NT2/D1 (cell line): ENCODE measurements around the gene RPL32.
A peak's percentile ranks its signal among the peaks of the same experiment; 100 is the strongest.
"Not testable (repeated sequence)": the region's sequence is repeated elsewhere in the genome, so short reads cannot be mapped to it uniquely, and the experiment has no call there.

Source experiments
- DNase-seq: peaks from one replicate; pipeline ENCODE4 v3.0.0-alpha.2; 2011; ENCODE audit warnings: low read depth, low spot score
- H3K27me3 ChIP-seq: 2 replicates; pipeline ENCODE4 v1.6.0; 2011; ENCODE audit warnings: mild to moderate bottlenecking; ENCODE audit not compliant: insufficient read length, insufficient read depth
- H3K36me3 ChIP-seq: 2 replicates; pipeline ENCODE4 v1.6.1; 2011; ENCODE audit warnings: mild to moderate bottlenecking, low read length, mixed read lengths; ENCODE audit not compliant: insufficient read depth, insufficient read length
- H3K4me1 ChIP-seq: 2 replicates; pipeline ENCODE4 v1.5.1; 2011; ENCODE audit not compliant: insufficient read depth, insufficient read length
- H3K4me3 ChIP-seq: 2 replicates; pipeline ENCODE4 v1.5.1; 2011; ENCODE audit warnings: low read depth; ENCODE audit not compliant: insufficient read length
- H3K9ac ChIP-seq: 2 replicates; pipeline ENCODE4 v1.6.0; 2011; ENCODE audit warnings: low read depth; ENCODE audit not compliant: insufficient read length
- H3K9me3 ChIP-seq: 2 replicates; pipeline ENCODE4 v1.5.1; 2011; ENCODE audit warnings: mild to moderate bottlenecking, low read length; ENCODE audit not compliant: insufficient read depth
- SUZ12 ChIP-seq: IDR thresholded peaks from 2 replicates; pipeline ENCODE4 v1.6.1; 2011; ENCODE audit not compliant: insufficient read length, insufficient read depth; ENCODE audit errors: extremely low read depth
- YY1 ChIP-seq: IDR thresholded peaks from 2 replicates; pipeline ENCODE4 v1.6.1; 2011; ENCODE audit not compliant: insufficient read length, insufficient read depth
- ZNF274 ChIP-seq: IDR thresholded peaks from 2 replicates; pipeline ENCODE4 v1.6.1; 2011; ENCODE audit warnings: mild to moderate bottlenecking, low read depth, low read length

Gene RPL32

GRCh38 chr3:12845811-12846210 is 4.4 kb upstream of the RPL32 start:
- no peak overlapping the region for H3K4me3 ChIP-seq

GRCh38 chr3:12842469-12842868 is 1.1 kb upstream of the RPL32 start:
- H3K4me3 ChIP-seq, result no peak overlapping the region
- no peak for TF ChIP-seq SUZ12
- no peak for TF ChIP-seq ZNF274
- TF ChIP-seq YY1, result no peak
- no peak overlapping the region for H3K9ac ChIP-seq
- H3K36me3 ChIP-seq, result peaks cover 38% of the 10 kb centered on the region
- no peak for DNase-seq
- H3K9me3 ChIP-seq, result peaks cover 17% of the 10 kb centered on the region
- H3K4me1 ChIP-seq, result peaks cover 5% of the 10 kb centered on the region
- H3K27me3 ChIP-seq, result no peaks in the 10 kb centered on the region

More at GRCh38 chr3:12845811-12846210, 4.4 kb upstream of the RPL32 start:
- Histone ChIP-seq H3K36me3 (peaks cover 4% of the 10 kb centered on the region), H3K27me3 (no peaks in the 10 kb centered on the region), H3K9me3 (peaks cover 30% of the 10 kb centered on the region), H3K4me1 (peaks cover 5% of the 10 kb centered on the region), H3K9ac (no peak overlapping the region)
- no peak for DNase-seq
- TF ChIP-seq SUZ12 (no peak), YY1 (no peak), ZNF274 (no peak)

- Histone ChIP-seq H3K36me3 (peaks cover 43% of the 10 kb centered on the region), H3K9ac (no peak overlapping the region), H3K9me3 (peaks cover 12% of the 10 kb centered on the region), H3K27me3 (no peaks in the 10 kb centered on the region), H3K4me3 (no peak overlapping the region), H3K4me1 (peaks cover 5% of the 10 kb centered on the region)
- TF ChIP-seq SUZ12 (no peak), ZNF274 (no peak), YY1 (no peak)
- no peak for DNase-seq
Measured at GRCh38 chr3:12841970-12842328, 584 bp upstream of the RPL32 start.

DNA sequence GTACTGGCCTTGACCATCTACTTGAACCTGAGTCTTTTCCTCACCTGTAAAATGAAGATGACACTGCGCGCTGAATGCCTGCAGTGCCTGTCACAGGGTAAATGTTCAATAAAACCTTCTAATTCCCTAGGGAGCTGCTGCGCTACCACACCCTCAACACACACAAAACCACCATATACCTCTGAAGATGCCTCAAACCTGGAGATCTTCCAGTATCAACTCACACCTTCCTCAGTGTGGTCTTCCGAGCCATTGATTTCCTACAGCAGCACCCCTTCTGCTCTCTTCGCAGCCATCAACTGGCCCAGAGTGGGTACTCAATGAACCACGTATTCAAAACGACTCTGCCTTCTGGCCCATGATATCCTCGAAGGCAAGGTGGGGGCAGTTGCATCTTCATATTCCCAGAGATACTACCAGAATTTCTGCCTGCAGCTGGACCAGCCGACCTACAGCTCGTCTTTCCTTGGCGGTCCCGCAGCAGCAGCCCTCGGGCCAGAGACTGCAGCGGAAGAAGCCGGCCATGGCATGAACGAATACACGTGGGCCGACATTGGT is 695 bp downstream of the RPL32 start:
- H3K27me3 ChIP-seq, result no peaks in the 10 kb centered on the region
- no peak for DNase-seq
- peaks cover 55% of the 10 kb centered on the region for H3K36me3 ChIP-seq
- no peak for TF ChIP-seq ZNF274
- no peak for TF ChIP-seq SUZ12
- TF ChIP-seq YY1, result no peak
- peak overlapping the region; percentile 96 for H3K4me3 ChIP-seq
- peak overlapping the region; percentile 97 for H3K9ac ChIP-seq
- H3K9me3 ChIP-seq, result no peaks in the 10 kb centered on the region
- no peaks in the 10 kb centered on the region for H3K4me1 ChIP-seq

GRCh38 chr3:12840148-12840547 is 1.2 kb downstream of the RPL32 start:
- H3K4me1 ChIP-seq, H3K27me3 ChIP-seq, DNase-seq, H3K9me3 ChIP-seq: not testable (repeated sequence)
- Histone ChIP-seq H3K36me3 (peaks cover 60% of the 10 kb centered on the region), H3K9ac (peak overlapping the region; percentile 97), H3K4me3 (peak overlapping the region; percentile 96)

GRCh38 chr3:12839156-12839946 is 2.0 kb downstream of the RPL32 start:
- no peak for TF ChIP-seq SUZ12
- Histone ChIP-seq H3K27me3 (no peaks in the 10 kb centered on the region), H3K36me3 (peaks cover 68% of the 10 kb centered on the region), H3K9ac (peak overlapping the region; percentile 97), H3K9me3 (no peaks in the 10 kb centered on the region), H3K4me3 (peak overlapping the region; percentile 96), H3K4me1 (no peaks in the 10 kb centered on the region)
- DNase-seq, result no peak

DNA sequence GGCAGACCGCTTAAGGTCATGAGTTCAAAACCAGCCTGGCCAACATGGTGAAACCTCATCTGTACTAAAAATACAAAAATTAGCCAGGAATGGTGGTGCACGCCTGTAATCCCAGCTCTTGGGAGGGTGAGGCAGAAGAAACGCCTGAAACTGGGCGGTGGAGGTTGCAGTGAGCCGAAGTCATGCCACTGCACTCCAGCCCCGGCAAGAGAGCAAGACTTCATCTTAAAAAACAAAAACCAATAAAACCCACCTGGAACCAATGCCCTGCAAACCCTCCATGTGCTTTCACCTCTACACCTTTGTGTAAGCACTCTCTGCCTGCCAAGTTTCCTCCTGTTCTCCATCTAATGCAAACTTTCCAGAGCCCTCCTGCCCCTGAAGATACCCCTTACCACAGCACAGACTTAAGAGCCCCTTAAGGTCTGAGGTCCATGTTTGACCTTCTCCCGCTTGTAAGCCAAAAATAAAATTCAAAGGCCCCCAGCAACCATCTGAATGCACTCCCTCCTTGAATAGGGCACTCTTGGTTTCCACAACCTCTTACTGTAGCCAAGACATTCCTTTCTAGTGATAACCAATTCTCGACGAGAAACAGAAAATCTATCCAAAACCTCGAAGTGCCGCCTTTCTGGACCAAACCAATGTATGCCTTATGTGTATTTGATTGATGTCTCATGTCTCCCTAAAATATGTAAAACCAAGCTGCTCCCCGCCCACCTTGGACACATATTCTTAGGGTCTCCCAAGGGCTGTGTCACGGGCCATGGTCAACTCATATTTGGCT is 3.0 kb downstream of the RPL32 start:
- DNase-seq, result no peak

More for the DNA sequence above, 3.0 kb downstream of the RPL32 start:
- Histone ChIP-seq H3K36me3 (peaks cover 78% of the 10 kb centered on the region), H3K27me3 (no peaks in the 10 kb centered on the region), H3K4me1 (no peaks in the 10 kb centered on the region), H3K9me3 (no peaks in the 10 kb centered on the region), H3K4me3 (peak overlapping the region; percentile 13), H3K9ac (peak overlapping the region; percentile 39)
- TF ChIP-seq SUZ12 (no peak), ZNF274 (no peak), YY1 (no peak)
